Stimulated activated CD8-positive, alpha-beta memory T cell treated with anti-CD3 and anti-CD28 coated beads, Interleukin-15, amount 100 ng/mL, for 48 hours (primary cell): ENCODE data around the gene ELFN1.
A peak's percentile ranks its signal among the peaks of the same experiment; 100 is the strongest.

ENCODE experiments used
- DNase-seq, 2 donors: peaks; one replicate each; pipeline ENCODE4 v3.0.0-alpha.2; 2020; ENCODE audit warnings: low read depth in 2 of 2

ELFN1 gene

GRCh38 chr7:1663857-1664651 lies 6.0 kb upstream of the ELFN1 start:
- no peak for DNase-seq

- DNase-seq, result no peak
Measured at GRCh38 chr7:1664711-1665548, 5.1 kb upstream of the ELFN1 start.

- no peak for DNase-seq
Measured at GRCh38 chr7:1665549-1666316, 4.3 kb upstream of the ELFN1 start.

- no peak for DNase-seq
Measured at GRCh38 chr7:1666317-1666822, 3.7 kb upstream of the ELFN1 start.

- DNase-seq, result peak in 1 of 2 donors; percentile 7
Measured at GRCh38 chr7:1666823-1667565, 3.1 kb upstream of the ELFN1 start.

GRCh38 chr7:1667566-1668395 lies 2.3 kb upstream of the ELFN1 start:
- DNase-seq, result no peak

GRCh38 chr7:1668396-1669063 lies 1.5 kb upstream of the ELFN1 start:
- DNase-seq, result no peak

- DNase-seq, result no peak
Measured at GRCh38 chr7:1669064-1669951, 769 bp upstream of the ELFN1 start.

- DNase-seq, result no peak
Measured at GRCh38 chr7:1670894-1671593, 967 bp downstream of the ELFN1 start.

GRCh38 chr7:1671594-1672451 lies 1.7 kb downstream of the ELFN1 start:
- no peak for DNase-seq

- DNase-seq, result no peak
Measured at GRCh38 chr7:1672851-1673486, 2.9 kb downstream of the ELFN1 start.

- no peak for DNase-seq
Measured at GRCh38 chr7:1673581-1674118, 3.6 kb downstream of the ELFN1 start.

GRCh38 chr7:1674161-1675035 lies 4.3 kb downstream of the ELFN1 start:
- no peak for DNase-seq

- no peak for DNase-seq
Measured at GRCh38 chr7:1675036-1675671, 5.1 kb downstream of the ELFN1 start.
